ENCODE measurements around the gene ZNF597. TPM values are rescaled to one million over a fixed set of nuclear protein-coding genes. Genes with fewer than 3 reads are reported as not detected.
A peak's percentile ranks its signal among the peaks of the same experiment; 100 is the strongest.

Gene ZNF597
- total RNA-seq, 3 donors from 2014 or later = 1.9 TPM

- DNase-seq (no peak), ATAC-seq (no peak)
- Histone ChIP-seq H3K4me1 (ENCODE audit: low read depth) (peaks cover 12% of the 10 kb centered on the region), H3K4me3 (no peak overlapping the region), H3K36me3 (ENCODE audit: low read depth) (no peaks in the 10 kb centered on the region), H3K9me3 (no peaks in the 10 kb centered on the region)
- intact Hi-C loops (cut with DNase I, micrococcal nuclease) = no loop called here
- TF ChIP-seq CTCF (IDR thresholded peaks at IDR 0.05) = no peak
These were observed 25.2 kb upstream of the ZNF597 start for GRCh38 chr16:3468501-3468900.

GRCh38 chr16:3467921-3468320, 24.6 kb upstream of the ZNF597 start:
- TF ChIP-seq CTCF (IDR thresholded peaks at IDR 0.05) = no peak
- DNase-seq (no peak), ATAC-seq (peak; percentile 30)
- intact Hi-C loops (cut with DNase I, micrococcal nuclease) = no loop called here
- no peak overlapping the region for H3K4me3 ChIP-seq
- H3K36me3 ChIP-seq (ENCODE audit: low read depth) = no peaks in the 10 kb centered on the region
- peaks cover 12% of the 10 kb centered on the region for H3K4me1 ChIP-seq (ENCODE audit: low read depth)
- H3K9me3 ChIP-seq = no peaks in the 10 kb centered on the region

GRCh38 chr16:3467182-3467581, 23.9 kb upstream of the ZNF597 start:
- no peak for TF ChIP-seq CTCF (IDR thresholded peaks at IDR 0.05)
- DNase-seq (no peak), ATAC-seq (no peak)
- Histone ChIP-seq H3K4me3 (no peak overlapping the region), H3K4me1 (ENCODE audit: low read depth) (peaks cover 8% of the 10 kb centered on the region), H3K9me3 (no peaks in the 10 kb centered on the region), H3K36me3 (ENCODE audit: low read depth) (no peaks in the 10 kb centered on the region)
- intact Hi-C loops (cut with DNase I, micrococcal nuclease) = no loop called here

- Histone ChIP-seq H3K9me3 (no peaks in the 10 kb centered on the region), H3K4me1 (ENCODE audit: low read depth) (peaks cover 16% of the 10 kb centered on the region), H3K4me3 (no peak overlapping the region), H3K36me3 (ENCODE audit: low read depth) (no peaks in the 10 kb centered on the region)
- no peak for DNase-seq
- intact Hi-C loops (cut with DNase I, micrococcal nuclease) = no loop called here
- no peak for ATAC-seq
- no peak for TF ChIP-seq CTCF (IDR thresholded peaks at IDR 0.05)
These were observed 22.7 kb upstream of the ZNF597 start for GRCh38 chr16:3465911-3466584.

GRCh38 chr16:3465301-3465700, 22.0 kb upstream of the ZNF597 start:
- no peak for ATAC-seq
- peaks cover 23% of the 10 kb centered on the region for H3K4me1 ChIP-seq (ENCODE audit: low read depth)
- no peak overlapping the region for H3K4me3 ChIP-seq
- intact Hi-C loops (cut with DNase I, micrococcal nuclease) = no loop called here
- no peak for DNase-seq
- no peaks in the 10 kb centered on the region for H3K36me3 ChIP-seq (ENCODE audit: low read depth)
- TF ChIP-seq CTCF (IDR thresholded peaks at IDR 0.05) = no peak
- H3K9me3 ChIP-seq = no peaks in the 10 kb centered on the region

- ATAC-seq (no peak), DNase-seq (no peak)
- Histone ChIP-seq H3K9me3 (no peaks in the 10 kb centered on the region), H3K4me1 (ENCODE audit: low read depth) (peaks cover 41% of the 10 kb centered on the region), H3K4me3 (no peak overlapping the region), H3K36me3 (ENCODE audit: low read depth) (no peaks in the 10 kb centered on the region)
- TF ChIP-seq CTCF (IDR thresholded peaks at IDR 0.05) = no peak
- intact Hi-C loops (cut with DNase I, micrococcal nuclease) = no loop called here
These were observed 17.8 kb upstream of the ZNF597 start for GRCh38 chr16:3461151-3461550.
